ENCODE measurements around the gene PPM1A.

The PPM1A gene

GRCh38 chr14:60266021-60266937 lies 17.3 kb downstream of the PPM1A start:
- DNase-seq (ENCODE audit: low read depth in 2 of 2), result no peak

GRCh38 chr14:60272177-60272576 lies 23.2 kb downstream of the PPM1A start:
- DNase-seq (ENCODE audit: low read depth in 2 of 2), result no peak

GRCh38 chr14:60273956-60274355 lies 24.9 kb downstream of the PPM1A start:
- no peak for DNase-seq (ENCODE audit: low read depth in 2 of 2)

- DNase-seq (ENCODE audit: low read depth in 2 of 2), result no peak
These were observed 25.4 kb downstream of the PPM1A start for GRCh38 chr14:60274448-60274847.

GRCh38 chr14:60275932-60276331 lies 26.9 kb downstream of the PPM1A start:
- no peak for DNase-seq (ENCODE audit: low read depth in 2 of 2)

- DNase-seq (ENCODE audit: low read depth in 2 of 2), result no peak
These were observed 27.3 kb downstream of the PPM1A start for GRCh38 chr14:60276347-60276746.

DNA sequence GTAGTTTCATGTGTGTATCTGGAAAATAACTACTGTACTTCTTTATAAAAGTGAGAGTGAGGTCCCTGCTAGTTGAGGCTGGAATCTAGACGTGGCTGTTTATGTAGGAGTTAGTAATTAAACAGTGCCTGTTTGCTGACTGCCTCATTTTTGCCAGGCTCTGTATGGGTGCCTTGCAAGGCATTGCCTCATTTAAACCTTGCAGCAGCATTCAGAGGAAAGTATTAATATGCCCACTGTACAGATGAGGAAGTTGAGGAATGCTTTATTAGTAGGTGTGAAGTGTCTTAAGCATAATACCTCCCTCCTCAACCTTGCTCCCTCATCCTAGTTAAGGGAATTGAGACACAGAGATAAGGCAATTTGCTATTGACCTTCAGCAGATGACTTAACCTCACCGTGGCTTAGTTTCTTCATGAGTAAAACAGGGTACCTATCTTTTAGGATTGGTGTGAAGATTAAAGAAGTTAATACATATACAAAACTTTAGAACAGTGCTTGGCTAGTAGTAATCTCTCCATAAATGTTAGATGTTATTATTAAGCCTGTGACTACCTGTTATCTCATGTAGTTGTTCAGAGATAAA lies 28.7 kb downstream of the PPM1A start:
- DNase-seq (ENCODE audit: low read depth in 2 of 2), result no peak

DNA sequence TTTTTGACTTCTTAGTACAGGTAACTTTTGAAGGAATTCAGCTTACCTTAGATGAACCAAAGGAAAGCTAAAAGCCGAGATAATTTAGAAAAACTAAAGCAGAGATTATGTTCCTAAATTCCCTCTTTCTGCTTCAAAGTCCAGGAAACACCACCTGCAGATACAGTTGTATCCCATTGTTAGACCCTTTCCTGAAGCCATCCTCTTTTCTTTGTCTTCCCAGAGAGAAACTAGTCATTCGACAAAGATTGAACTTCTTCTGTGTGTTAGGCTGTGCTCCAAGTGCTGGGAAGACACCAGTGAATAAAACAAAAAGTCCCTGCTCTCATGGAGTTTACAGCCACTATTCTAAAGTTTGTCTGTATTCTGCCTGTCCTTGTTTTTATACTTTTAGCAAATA lies 29.3 kb downstream of the PPM1A start:
- no peak for DNase-seq (ENCODE audit: low read depth in 2 of 2)

GRCh38 chr14:60287452-60287851 lies 38.4 kb downstream of the PPM1A start:
- no peak for DNase-seq (ENCODE audit: low read depth in 2 of 2)

DNA sequence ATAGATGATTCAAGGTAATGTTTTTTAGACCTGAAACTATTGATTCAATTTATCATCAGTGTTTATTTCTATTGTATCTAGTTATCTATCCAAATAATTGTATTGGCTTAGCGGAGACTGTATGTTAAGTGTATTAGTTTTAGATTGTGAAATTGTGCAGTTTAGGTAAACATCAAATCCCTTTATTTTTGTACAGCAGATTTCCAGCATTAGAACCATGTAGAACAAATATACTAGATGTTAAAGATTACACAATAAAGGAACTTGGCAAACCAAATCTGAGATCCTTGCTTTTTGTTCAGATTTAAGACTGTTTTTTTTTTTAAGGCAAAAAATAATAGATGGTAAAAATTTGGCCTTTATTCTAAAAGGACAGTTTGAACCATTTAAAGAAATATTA lies 39.3 kb downstream of the PPM1A start:
- no peak for DNase-seq (ENCODE audit: low read depth in 2 of 2)

DNA sequence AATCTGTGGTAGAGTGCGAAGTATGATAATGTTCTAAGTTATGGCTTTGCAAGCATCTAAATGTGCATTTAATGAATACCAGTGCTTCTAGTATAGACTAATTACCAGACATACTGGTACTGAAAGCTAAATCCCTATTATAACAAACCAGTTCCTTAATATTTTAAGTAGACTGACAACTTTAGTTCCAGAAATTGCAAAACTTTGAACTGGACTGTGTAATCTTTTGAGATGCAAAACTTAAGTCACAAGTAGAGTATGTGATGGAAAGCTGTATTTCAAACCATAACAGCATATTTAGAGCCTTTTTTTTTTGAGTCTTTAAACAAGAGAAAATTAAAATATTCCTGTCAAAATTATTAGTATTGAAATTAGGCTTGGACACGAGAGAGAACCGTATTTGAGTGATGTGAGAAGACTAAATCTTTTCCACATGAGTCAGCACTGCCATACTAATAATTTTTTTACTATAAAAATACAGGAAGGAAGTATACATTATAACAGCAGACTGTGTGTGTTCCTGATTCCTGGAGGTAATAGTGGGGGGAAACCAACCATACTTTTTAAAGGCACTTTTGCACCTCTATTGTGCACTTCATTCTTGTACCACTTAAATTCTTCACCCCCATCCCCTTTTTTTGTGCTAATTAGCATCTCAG lies 45.5 kb downstream of the PPM1A start:
- DNase-seq (ENCODE audit: low read depth in 2 of 2), result no peak

GRCh38 chr14:60300019-60300418 lies 51.0 kb downstream of the PPM1A start:
- no peak for DNase-seq (ENCODE audit: low read depth in 2 of 2)

- DNase-seq (ENCODE audit: low read depth in 2 of 2), result no peak
These were observed 52.7 kb downstream of the PPM1A start for GRCh38 chr14:60301685-60302084.

- no peak for DNase-seq (ENCODE audit: low read depth in 2 of 2)
These were observed 53.6 kb downstream of the PPM1A start for GRCh38 chr14:60302663-60303062.

DNA sequence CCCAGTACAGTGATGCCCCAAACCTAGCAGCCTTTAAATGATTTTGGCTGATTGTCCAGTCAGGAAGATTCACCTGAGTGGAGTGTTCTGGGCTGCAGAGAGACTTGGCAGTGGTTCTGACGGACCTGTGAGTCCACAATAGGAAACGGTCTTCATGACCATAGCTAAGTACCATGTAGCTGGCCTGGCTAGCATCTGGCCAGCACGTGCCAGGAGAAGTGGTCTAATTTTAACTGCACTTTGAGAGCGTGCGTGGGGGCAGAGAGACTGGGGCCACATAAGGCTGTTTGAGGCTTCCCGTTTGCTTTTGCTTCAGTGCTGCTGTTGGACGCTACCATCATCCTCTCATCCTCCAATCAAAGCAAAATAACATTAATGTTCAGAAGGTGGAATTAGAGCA lies 54.7 kb downstream of the PPM1A start:
- no peak for DNase-seq (ENCODE audit: low read depth in 2 of 2)

DNA sequence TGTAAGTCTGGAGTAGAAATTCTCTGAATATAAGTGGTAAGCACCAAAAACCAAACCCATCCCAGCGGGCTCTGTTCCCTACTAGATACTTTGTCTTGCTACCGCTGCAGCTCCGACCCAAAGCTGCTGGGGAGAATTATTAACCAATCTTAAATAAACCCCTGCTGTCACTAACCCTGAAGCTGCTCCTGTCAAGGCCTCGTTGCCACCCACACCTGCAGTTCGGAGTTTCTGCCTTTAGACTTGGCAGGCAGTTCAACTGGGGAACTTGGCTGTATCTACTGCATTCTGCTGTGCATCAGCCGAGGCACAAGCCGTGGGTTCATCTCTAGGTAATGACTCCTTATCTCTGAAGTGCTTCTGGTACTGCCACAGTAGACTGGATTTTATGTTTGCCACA lies 55.5 kb downstream of the PPM1A start:
- DNase-seq (ENCODE audit: low read depth in 2 of 2), result no peak

GRCh38 chr14:60309867-60310552 lies 61.0 kb downstream of the PPM1A start:
- DNase-seq (ENCODE audit: low read depth in 2 of 2), result no peak

- DNase-seq (ENCODE audit: low read depth in 2 of 2), result no peak
These were observed 62.4 kb downstream of the PPM1A start for GRCh38 chr14:60311417-60311816.

- DNase-seq (ENCODE audit: low read depth in 2 of 2), result no peak
These were observed 64.1 kb downstream of the PPM1A start for GRCh38 chr14:60313093-60313492.

- DNase-seq (ENCODE audit: low read depth in 2 of 2), result no peak
These were observed 66.4 kb downstream of the PPM1A start for GRCh38 chr14:60315196-60315990.

- DNase-seq (ENCODE audit: low read depth in 2 of 2), result no peak
These were observed 68.6 kb downstream of the PPM1A start for GRCh38 chr14:60317609-60318008.

Data from stimulated activated CD4-positive, alpha-beta T cell treated with anti-CD3 and anti-CD28 coated beads, Interleukin-12 subunit alpha, Interleukin-12 subunit beta, amount 100 ng/mL, for 24 hours (primary cell).